Activated CD4-positive, alpha-beta T cell treated with anti-CD3 and anti-CD28 coated beads for 24 hours (primary cell): Measurements from ENCODE around the gene OR4D9.
A peak's percentile ranks its signal among the peaks of the same experiment; 100 is the strongest.

Source experiments
- DNase-seq, 2 donors: peaks; one replicate each; pipeline ENCODE4 v3.0.0-alpha.2; 2020; ENCODE audit warnings: low read depth in 2 of 2

OR4D9 gene

DNA sequence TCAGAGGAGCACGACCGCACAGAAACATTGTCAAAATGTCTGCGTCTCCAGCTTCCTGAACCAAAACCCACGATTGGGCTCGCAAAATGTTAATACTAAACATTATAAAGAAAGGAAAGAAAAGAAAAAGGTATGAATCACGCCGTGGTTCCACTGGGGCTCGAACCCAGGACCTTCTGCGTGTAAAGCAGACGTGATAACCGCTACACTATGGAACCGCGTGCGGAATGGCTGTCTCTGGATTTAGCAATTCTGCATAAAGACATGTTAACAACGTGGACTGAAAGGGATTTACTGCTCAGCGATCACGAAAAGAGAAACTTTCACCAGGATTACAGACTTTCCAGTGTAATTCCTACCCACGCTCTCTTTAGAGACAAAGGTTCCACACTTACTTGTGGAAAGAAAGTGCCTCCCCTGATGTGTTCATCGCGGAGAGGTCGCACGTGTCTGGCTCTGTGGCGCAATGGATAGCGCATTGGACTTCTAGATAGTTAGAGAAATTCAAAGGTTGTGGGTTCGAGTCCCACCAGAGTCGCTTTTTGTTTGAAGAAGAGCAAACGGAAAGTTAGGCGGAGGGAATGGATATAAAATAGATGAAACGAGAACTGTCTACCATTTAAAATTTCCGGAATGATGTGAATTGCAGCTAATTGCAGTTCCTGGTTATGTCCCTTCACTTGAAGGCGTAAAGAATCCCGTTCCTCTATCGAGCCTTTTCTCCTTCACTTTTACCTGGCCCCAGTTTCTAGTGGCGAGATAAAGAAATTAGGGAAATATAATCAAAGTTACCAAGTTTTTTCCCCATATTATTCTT, 39.7 kb downstream of the OR4D9 start:
- DNase-seq: peak; percentile 76 to 77

DNA sequence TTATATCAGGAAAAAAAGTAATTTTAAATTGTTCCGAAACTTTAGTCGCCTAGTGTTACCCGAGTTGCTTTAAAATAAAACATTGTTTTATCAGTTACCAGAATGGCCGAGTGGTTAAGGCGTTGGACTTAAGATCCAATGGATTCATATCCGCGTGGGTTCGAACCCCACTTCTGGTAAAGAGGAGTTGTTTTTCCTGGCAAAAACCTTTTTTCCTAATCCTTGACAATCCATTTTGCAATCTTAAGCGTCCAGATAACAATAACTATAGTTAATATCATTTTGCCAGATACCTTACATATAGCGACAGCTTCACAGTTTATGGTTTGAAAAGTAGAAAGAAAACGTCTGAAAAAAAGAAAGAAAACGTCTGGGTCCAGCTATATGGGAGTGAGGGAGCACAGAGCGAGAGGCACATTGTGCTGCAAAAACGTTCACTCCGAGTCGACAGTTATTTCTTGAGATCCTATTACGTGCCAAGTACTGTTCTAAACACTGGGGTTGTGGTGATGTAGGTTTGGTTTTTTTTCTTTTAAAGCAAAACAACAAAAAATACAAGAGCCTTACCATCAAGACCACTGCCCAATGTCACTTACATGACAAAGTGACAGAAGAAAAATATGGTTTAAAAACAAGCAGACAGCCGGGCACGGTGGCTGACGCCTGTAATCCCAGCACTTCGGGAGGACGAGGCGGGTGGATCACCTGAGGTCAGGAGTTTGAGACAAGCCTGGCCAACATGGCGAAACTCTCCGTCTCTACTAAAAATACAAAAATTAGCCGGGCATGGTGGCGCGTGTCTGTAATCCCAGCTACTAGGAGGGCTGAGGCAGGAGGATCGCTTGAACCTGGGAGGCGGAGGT, 40.6 kb downstream of the OR4D9 start:
- DNase-seq: no peak

DNA sequence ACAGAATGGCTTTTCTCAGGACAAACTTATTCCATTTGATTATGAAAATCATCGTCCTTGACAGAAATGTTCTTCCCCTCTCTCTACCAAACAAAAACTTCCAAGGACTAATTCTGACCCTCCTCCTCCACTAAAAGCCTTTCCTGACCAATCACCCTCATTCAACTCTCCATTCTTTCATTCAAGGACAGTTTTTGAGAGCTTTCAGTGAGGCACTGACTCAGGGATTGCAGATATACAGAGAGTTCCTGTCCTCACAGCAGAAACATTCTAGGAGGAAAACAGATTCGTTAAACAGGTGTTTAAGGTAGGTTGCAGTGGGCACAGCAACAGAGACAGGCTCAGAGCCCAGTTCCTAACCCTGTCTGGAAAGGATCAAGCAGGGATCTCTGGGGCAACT, 41.5 kb downstream of the OR4D9 start:
- no peak for DNase-seq

DNA sequence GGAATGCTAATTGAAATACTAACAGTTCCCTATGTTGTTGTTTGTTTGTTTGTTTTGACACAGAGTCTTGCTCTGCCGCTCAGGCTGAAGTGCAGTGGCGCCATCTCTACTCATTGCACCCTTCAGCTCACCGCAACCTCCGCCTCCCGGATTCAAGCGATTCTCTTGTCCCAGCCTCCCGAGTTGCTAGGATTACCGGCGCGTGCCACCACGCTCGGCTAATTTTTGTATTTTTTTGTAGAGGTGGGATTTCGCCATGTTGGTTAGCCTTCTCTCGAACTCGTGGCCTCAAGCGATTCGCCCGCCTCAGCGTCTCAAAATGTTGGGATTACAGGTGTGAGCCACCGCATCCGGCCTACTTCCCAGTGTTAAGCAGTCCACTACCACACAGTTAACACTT, 42.0 kb downstream of the OR4D9 start:
- no peak for DNase-seq

DNA sequence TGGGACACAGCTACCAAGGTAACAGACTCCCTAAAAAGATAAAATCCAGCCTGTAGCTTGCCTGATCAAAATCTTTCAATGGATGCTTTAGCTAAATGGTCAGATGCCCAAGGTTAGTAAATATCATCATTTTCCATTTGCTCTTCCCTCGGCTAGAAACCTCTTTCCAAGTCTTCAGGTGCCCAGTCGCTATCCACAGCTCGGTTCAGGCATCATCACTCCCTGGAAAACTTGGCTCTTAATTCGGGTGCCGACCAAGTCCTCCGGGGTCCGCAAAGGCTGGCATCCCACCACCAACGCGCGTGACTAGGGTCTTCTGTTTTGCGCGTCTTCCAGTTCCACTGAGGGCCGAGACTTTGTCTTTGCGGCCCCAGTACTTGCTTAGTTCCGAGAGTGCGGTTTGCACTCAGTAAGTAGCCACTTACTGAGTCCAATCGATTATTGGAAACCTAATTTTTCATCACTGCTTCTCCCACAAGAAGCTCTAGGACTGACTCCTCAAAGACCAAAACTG, 44.3 kb downstream of the OR4D9 start:
- no peak for DNase-seq

DNA sequence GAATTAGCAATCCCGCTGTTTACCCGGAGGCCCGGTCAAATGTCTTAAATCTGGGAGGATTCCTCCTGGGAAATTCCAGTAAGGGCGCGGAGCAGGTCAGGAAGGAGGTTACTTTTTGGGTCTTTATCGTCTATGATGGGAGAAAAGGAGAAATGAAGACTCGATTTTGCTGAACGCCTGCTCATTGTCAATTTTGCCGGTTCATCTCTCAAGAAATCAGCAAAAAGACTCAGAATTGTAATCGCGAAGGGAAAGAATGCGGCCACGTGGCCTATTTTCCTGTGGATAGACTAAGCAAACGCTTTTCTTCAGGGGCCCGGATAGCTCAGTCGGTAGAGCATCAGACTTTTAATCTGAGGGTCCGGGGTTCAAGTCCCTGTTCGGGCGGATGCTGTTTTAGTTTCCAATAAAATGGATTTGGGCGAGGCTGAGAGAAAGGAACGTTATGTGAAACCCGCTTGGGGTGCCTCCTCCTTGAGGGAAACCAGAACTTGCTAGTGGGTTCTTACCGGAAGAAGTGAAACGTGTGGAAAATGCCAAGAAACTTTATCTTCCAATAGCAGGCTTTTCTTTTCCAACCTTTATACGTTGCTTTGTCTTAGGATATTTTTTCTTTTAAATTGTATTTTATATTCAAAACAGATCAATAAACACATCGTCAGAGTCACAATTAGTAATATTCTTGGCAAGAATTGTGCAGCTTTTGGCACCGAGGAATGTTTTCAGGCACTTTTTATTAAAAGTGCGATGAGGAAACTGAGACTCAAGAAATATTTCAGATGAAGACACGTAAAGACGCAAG, 45.0 kb downstream of the OR4D9 start:
- DNase-seq: peak; percentile 70 to 80

DNA sequence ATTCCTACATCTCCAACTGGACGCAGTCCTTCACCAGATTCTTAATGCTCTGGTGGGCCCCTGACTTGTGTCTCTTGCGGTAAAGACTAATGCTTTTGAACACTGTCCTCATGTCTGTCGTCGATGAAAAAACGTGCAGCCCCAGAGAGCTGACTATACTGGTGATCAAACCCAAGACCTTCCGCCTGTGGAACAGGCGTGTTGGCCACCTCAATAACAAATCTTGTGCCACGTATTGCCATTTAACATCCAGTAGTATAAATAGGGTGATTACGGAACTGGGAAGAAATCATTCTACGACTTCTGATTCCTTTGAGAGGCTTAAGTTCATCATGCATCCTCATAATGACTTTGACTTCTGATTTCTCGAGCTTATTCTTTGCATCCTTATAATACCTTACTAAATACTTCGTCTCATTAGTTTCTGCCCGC, 45.6 kb downstream of the OR4D9 start:
- no peak for DNase-seq

DNA sequence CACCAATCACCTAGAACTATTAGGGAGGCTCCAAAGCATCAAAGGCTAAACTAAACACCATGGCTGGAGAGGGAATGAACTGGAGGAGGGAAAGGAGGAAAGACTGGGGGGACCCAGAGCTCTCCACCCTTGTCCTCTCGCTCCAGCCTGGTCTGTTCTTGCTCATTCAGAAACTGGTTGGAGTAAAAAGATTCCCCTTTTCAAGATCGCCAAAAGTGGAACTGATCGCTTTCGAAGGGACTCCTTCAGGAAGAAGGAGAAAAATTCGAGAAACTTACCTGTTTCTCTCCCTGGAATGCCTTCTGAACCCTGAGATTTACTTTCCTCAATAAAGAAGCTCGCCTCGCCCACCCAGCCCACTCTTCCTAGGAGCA, 46.9 kb downstream of the OR4D9 start:
- no peak for DNase-seq

DNA sequence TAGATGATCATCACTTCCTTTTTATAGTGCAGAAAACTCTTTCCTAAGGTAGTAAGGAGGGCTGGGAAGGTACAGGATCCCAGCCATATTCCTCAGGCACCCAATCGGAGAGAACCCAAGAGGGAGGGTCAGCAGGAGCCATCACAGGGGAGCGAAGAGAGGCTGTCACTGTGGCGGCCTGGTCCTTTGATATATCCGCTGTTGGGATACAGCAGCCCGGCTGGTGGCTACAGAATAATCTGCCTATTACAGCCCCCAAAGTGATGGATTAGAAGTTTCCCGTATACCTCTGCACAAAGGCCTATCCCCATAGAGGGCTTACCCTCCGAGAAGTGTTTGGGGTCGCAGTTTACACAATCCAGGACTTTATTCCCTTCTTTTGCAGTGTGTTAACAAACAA, 48.5 kb downstream of the OR4D9 start:
- DNase-seq: no peak

DNA sequence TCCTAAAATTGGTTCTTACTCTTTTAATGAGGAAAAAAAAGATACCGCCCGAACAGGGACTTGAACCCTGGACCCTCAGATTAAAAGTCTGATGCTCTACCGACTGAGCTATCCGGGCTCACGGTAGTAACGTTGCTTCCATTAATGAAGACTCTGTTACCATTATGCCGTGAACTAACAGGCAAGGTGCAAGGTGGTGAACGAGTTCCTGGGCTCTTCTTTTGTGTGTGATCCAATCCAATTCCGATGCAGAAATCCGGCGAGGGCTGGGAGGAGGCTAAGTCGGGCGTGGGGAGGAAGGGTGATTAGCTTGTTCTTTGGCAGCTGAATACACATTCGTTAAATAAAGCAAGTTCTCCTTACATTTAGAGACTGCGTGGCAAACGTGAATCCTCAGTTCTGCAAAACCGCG, 49.0 kb downstream of the OR4D9 start:
- peak; percentile 56 to 71 for DNase-seq

DNA sequence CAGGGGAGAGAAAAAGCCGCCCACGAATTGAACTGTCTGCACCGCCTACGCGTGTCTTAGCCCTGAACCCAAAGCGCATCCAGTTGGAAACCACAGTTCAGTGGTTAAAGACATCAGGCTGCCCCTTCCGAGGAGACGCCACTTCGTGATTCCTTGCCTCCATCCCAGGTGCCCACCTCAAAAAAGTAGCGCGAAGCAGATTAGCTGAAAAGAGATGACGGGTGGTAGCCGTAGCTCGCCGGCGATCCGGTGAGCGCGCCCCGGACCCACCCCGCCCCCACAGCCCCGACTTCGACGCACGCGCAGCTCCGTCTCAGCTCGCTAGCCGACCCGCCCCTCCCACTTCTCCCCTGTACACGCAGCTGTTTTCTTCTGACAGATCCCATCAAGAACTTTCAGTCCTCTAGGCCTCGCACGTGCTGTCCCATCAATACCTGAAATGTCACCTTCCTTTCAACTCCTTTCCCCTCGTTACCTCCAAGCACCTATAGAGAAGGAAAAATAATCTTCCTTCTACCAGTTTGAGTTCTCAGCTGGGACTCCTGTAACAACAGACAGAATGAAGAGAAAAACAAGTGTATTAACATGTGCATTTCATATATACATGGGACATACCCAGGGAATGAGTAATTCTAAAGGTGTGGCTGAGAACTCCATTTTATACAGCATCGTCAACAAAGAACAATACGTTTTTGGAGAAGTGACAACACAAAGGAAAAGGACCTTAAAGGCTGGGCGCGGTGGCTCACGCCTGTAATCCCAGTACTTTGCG, 49.5 kb downstream of the OR4D9 start:
- DNase-seq: peak; percentile 74 to 81

DNA sequence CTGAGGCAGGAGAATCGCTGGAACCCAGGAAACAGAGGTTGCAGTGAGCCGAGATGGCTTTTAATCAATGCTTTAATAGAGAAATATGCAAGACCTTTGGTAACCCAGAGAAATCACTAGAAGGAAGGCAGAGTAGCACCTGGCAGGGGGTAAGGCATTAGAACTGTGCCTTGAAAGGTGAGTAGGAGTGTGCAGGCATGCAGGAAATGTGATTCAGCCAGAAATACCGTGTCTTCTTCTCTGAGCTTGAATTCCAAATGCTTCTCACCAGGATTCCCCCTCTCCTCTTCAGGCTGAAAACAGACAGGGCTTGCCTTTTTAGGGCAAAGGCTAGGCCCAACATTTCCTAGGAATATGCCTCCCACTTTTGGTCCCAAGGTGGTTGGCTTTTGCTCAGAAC, 51.0 kb downstream of the OR4D9 start:
- no peak for DNase-seq
